Erythroblast (primary cell): ENCODE measurements around the gene ITPR1.

ENCODE experiments used
- GATA1 ChIP-seq: IDR thresholded peaks from 2 replicates; pipeline ENCODE4 v1.6.1; 2011; ENCODE audit warnings: low read depth, mild to moderate bottlenecking, control low read depth, low read length, moderate library complexity
- POLR2A ChIP-seq: IDR thresholded peaks from 2 replicates; pipeline ENCODE4 v1.6.1; 2011; ENCODE audit warnings: mild to moderate bottlenecking, low read length

GRCh38 chr3:4647411-4647810 lies 154.3 kb downstream of the ITPR1 start:
- no peak for TF ChIP-seq POLR2A
- no peak for TF ChIP-seq GATA1
